ENCODE measurements around the gene NSRP1.

- no peak for TF ChIP-seq CTCF (IDR thresholded peaks at IDR 0.05; ENCODE audit: low read depth, low read length, poor library complexity, severe bottlenecking)
- TF ChIP-seq EZH2phosphoT487 (IDR thresholded peaks at IDR 0.05; ENCODE audit: borderline replicate concordance, low read length) = no peak
These were observed 103.2 kb downstream of the NSRP1 start for GRCh38 chr17:30219833-30220232.

Data from DOHH2 (cell line).